Panc1 (cell line): ENCODE measurements around the gene C11orf54.

Source experiments
- POLR2AphosphoS5 ChIP-seq: IDR thresholded peaks from 2 replicates; pipeline ENCODE4 v1.6.1; 2012; ENCODE audit warnings: mild to moderate bottlenecking, low read depth, low read length, moderate library complexity
- TF ChIP-seq, protein P1 (sequence below): fragments of 450-650 bp; IDR thresholded peaks from 2 replicates; pipeline ENCODE4 v1.5.1; 2017; ENCODE audit warnings: mild to moderate bottlenecking
- TF ChIP-seq, protein P2 (sequence below), 2 experiments: IDR thresholded peaks; 2 replicates each; pipeline ENCODE4 v1.6.1; 2011 to 2012; ENCODE audit warnings: low read depth in 2 of 2, control low read depth in 1 of 2, low read length in 1 of 2, mild to moderate bottlenecking in 1 of 2, moderate library complexity in 1 of 2; ENCODE audit not compliant: insufficient read depth in 1 of 2

DNA sequence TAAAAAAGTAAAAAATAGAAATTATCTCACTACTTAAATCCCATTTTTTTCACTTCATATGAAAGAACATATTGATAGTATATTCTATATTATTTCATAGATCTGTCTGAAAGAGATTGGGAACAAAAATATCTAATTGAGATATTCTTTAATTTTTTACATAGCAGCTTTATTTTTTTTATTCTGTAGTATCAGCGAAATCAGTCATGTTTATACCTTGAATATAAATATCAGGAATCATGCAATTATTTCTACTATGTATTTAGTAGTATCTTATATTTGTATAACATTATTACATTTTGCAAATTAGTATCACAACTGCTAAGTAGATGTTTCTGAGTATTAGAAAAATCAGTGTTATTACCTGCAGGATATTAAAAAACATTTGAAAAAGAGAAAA is 20.4 kb downstream of the C11orf54 start:
- TF ChIP-seq POLR2AphosphoS5 = no peak
- TF ChIP-seq, protein P1, sequence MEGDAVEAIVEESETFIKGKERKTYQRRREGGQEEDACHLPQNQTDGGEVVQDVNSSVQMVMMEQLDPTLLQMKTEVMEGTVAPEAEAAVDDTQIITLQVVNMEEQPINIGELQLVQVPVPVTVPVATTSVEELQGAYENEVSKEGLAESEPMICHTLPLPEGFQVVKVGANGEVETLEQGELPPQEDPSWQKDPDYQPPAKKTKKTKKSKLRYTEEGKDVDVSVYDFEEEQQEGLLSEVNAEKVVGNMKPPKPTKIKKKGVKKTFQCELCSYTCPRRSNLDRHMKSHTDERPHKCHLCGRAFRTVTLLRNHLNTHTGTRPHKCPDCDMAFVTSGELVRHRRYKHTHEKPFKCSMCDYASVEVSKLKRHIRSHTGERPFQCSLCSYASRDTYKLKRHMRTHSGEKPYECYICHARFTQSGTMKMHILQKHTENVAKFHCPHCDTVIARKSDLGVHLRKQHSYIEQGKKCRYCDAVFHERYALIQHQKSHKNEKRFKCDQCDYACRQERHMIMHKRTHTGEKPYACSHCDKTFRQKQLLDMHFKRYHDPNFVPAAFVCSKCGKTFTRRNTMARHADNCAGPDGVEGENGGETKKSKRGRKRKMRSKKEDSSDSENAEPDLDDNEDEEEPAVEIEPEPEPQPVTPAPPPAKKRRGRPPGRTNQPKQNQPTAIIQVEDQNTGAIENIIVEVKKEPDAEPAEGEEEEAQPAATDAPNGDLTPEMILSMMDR = no peak
- TF ChIP-seq, protein P2, sequence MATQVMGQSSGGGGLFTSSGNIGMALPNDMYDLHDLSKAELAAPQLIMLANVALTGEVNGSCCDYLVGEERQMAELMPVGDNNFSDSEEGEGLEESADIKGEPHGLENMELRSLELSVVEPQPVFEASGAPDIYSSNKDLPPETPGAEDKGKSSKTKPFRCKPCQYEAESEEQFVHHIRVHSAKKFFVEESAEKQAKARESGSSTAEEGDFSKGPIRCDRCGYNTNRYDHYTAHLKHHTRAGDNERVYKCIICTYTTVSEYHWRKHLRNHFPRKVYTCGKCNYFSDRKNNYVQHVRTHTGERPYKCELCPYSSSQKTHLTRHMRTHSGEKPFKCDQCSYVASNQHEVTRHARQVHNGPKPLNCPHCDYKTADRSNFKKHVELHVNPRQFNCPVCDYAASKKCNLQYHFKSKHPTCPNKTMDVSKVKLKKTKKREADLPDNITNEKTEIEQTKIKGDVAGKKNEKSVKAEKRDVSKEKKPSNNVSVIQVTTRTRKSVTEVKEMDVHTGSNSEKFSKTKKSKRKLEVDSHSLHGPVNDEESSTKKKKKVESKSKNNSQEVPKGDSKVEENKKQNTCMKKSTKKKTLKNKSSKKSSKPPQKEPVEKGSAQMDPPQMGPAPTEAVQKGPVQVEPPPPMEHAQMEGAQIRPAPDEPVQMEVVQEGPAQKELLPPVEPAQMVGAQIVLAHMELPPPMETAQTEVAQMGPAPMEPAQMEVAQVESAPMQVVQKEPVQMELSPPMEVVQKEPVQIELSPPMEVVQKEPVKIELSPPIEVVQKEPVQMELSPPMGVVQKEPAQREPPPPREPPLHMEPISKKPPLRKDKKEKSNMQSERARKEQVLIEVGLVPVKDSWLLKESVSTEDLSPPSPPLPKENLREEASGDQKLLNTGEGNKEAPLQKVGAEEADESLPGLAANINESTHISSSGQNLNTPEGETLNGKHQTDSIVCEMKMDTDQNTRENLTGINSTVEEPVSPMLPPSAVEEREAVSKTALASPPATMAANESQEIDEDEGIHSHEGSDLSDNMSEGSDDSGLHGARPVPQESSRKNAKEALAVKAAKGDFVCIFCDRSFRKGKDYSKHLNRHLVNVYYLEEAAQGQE (IDR thresholded peaks at IDR 0.05; ENCODE audit: insufficient read depth in 1 of 2, low read depth in 2 of 2, low read length in 1 of 2) = no peak
